Neural cell (in vitro differentiated cells): Measurements from ENCODE around the gene PTPRN2.

ENCODE experiments used
- EP300 ChIP-seq: fragments of 450-650 bp; conservative IDR thresholded peaks from 2 replicates; pipeline ENCODE4 v1.6.1; 2014; ENCODE audit warnings: antibody characterized with exemption, mild to moderate bottlenecking, moderate library complexity; ENCODE audit not compliant: poor library complexity, severe bottlenecking
- SMC3 ChIP-seq: fragments of 450-650 bp; conservative IDR thresholded peaks from 2 replicates; pipeline ENCODE4 v1.6.1; 2014; ENCODE audit warnings: antibody characterized with exemption, mild to moderate bottlenecking, moderate library complexity; ENCODE audit not compliant: poor library complexity
- TAF1 ChIP-seq: IDR thresholded peaks from 2 replicates; pipeline ENCODE4 v1.6.1; 2012; ENCODE audit warnings: low read depth
- TF ChIP-seq, protein P1 (sequence below): fragments of 450-650 bp; IDR thresholded peaks from 2 replicates; pipeline ENCODE4 v1.5.1; 2014; ENCODE audit warnings: antibody characterized with exemption, mild to moderate bottlenecking, moderate library complexity; ENCODE audit not compliant: poor library complexity, severe bottlenecking
- TF ChIP-seq, protein P2 (sequence below): IDR thresholded peaks from 2 replicates; pipeline ENCODE4 v1.6.1; 2012; ENCODE audit warnings: borderline replicate concordance

- TF ChIP-seq, protein P1, sequence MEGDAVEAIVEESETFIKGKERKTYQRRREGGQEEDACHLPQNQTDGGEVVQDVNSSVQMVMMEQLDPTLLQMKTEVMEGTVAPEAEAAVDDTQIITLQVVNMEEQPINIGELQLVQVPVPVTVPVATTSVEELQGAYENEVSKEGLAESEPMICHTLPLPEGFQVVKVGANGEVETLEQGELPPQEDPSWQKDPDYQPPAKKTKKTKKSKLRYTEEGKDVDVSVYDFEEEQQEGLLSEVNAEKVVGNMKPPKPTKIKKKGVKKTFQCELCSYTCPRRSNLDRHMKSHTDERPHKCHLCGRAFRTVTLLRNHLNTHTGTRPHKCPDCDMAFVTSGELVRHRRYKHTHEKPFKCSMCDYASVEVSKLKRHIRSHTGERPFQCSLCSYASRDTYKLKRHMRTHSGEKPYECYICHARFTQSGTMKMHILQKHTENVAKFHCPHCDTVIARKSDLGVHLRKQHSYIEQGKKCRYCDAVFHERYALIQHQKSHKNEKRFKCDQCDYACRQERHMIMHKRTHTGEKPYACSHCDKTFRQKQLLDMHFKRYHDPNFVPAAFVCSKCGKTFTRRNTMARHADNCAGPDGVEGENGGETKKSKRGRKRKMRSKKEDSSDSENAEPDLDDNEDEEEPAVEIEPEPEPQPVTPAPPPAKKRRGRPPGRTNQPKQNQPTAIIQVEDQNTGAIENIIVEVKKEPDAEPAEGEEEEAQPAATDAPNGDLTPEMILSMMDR, result no peak
- TF ChIP-seq TAF1 (no peak), EP300 (no peak), SMC3 (no peak)
- TF ChIP-seq, protein P2, sequence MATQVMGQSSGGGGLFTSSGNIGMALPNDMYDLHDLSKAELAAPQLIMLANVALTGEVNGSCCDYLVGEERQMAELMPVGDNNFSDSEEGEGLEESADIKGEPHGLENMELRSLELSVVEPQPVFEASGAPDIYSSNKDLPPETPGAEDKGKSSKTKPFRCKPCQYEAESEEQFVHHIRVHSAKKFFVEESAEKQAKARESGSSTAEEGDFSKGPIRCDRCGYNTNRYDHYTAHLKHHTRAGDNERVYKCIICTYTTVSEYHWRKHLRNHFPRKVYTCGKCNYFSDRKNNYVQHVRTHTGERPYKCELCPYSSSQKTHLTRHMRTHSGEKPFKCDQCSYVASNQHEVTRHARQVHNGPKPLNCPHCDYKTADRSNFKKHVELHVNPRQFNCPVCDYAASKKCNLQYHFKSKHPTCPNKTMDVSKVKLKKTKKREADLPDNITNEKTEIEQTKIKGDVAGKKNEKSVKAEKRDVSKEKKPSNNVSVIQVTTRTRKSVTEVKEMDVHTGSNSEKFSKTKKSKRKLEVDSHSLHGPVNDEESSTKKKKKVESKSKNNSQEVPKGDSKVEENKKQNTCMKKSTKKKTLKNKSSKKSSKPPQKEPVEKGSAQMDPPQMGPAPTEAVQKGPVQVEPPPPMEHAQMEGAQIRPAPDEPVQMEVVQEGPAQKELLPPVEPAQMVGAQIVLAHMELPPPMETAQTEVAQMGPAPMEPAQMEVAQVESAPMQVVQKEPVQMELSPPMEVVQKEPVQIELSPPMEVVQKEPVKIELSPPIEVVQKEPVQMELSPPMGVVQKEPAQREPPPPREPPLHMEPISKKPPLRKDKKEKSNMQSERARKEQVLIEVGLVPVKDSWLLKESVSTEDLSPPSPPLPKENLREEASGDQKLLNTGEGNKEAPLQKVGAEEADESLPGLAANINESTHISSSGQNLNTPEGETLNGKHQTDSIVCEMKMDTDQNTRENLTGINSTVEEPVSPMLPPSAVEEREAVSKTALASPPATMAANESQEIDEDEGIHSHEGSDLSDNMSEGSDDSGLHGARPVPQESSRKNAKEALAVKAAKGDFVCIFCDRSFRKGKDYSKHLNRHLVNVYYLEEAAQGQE, result no peak
Measured at GRCh38 chr7:158428837-158429753, 158.5 kb downstream of the PTPRN2 start.
